ENCODE measurements around the gene PEX5L.
A peak's percentile ranks its signal among the peaks of the same experiment; 100 is the strongest.
"Not testable (repeated sequence)": the region's sequence is repeated elsewhere in the genome, so short reads cannot be mapped to it uniquely, and the experiment has no call there.

PEX5L gene

GRCh38 chr3:179828738-179829137 lies 208.0 kb downstream of the PEX5L start:
- no peak for DNase-seq

DNA sequence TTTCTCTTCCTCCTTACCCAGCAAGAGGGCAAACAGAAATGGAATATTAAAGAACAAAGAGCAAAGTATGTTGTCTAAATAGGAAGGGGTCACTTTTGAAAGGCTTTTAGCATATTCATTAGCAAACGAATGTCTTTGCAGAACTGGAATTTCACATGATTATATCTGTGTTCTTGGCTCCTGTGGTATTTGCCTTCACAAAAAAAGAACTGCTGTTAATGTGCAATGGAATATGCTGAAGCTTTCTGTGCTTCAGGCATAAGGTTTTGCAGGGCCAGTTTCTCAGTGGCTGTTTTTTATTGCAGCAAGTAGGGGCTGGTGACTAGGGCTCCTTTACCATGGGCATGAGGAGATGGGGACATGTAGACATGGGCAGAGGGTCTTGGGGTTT lies 210.5 kb downstream of the PEX5L start:
- no peak for DNase-seq

- DNase-seq, result no peak
These were observed 211.1 kb downstream of the PEX5L start for GRCh38 chr3:179825527-179826246.

- no peak for DNase-seq
These were observed 214.4 kb downstream of the PEX5L start for GRCh38 chr3:179822296-179822695.

DNA sequence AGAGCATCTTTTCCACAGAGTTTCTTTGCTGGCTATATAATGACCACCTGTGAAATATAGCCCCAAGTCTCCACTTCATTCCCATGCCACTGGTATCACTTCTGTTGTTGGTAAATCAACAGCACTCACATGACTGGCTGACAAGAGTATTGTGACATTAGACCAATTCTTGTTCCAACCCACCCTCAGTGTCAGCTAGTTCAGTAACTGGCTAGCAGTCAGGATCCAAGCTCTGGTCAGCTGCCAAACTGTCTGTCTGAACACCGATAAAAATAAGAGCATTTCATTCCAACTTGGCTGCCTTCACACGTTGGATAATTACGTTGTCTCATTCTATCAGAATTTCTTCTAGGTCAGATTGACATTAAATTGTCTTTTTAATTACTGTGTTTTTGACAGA lies 217.4 kb downstream of the PEX5L start:
- DNase-seq, result no peak

DNA sequence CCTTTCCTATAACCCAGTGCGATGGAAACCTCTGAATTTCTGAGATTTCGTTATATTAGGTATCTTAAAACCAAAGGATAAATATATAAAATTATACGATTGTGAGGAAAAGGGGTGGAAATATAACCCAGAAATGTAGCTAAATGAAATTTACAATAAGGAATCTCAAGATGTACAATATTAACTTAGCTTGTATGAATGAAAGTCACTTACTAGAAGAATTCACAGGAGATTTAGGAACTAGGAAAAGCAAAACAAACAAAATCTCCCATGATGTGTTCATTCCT lies 224.7 kb downstream of the PEX5L start:
- DNase-seq, result no peak

- peak; percentile 88 for DNase-seq
These were observed 225.2 kb downstream of the PEX5L start for GRCh38 chr3:179811321-179812095.

DNA sequence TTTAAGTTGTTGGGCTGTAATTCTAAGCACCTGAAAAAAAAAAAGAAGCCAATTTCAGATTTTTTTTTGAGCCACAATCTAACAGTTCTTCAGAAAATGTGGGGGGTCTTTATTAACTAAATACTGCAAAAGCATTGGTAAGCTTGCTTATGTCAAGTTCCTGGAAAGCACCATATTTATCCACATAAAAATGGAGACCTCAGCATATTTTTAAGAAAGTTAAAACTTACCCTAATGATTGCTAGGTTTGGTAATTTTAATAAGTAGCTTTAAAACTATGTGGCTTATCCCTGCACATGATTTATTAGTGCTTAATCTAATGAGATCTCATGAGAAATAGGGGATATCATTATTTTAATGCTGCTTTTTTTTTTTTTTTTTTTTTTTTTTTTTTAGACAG lies 227.1 kb downstream of the PEX5L start:
- DNase-seq, result no peak

GRCh38 chr3:179807588-179807987 lies 229.1 kb downstream of the PEX5L start:
- DNase-seq, result no peak

DNA sequence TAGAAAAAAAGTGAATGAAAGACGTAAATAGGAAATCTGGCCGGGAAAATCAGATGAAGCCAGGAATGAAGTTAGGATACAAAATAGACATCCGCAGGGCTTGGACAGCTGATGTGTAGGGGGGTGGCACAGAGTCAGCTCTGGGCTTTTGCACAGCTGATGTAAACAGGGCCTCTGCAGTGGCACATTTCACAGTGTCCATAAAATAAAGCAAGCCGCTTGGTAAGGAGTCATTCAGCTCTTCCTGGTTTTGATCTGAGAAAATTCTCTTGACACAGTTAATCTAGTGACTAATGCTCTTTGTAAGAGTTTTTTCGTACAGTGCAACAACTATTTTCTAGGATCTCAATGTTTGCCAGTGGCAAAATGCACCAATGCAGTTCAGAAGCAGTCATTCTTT lies 230.6 kb downstream of the PEX5L start:
- peak; percentile 65 for DNase-seq

DNA sequence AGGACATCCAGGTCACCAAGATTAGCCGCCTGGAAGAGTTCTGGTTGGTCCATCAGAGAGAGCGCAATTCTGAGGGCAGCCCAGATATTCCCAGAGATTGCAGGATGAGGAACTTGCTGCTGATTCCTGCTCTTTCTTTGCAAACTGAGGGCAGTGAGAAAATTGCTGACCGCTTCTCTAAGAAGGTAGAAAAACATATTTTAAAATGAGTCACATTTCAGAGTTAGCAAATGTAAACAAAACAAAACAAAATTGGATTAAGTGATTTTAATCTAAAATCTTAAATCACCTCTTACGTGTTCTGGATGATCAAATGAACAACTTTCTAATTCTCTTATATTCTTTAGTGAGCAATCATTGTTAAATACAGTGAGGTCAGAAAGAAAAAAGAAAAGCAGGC lies 234.9 kb downstream of the PEX5L start:
- peak; percentile 45 for DNase-seq

DNA sequence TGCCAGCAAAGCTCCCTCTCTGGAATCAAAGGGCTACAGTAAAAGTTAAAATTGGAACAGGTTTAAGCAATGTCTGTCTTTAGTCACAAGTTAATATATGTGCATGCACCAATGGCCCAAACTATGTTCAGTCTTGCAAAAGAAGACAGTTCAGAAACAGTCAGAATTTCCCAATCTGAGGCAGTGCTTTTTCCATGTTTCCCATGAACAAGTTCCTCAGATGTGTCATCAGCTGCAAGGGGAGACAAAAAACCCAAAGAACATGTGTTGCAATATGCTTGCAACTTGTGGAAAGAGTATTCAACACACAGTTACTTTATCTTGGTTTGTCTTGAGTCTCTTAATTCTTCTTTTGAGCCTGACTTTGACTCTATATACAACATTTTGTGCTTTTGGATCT lies 235.5 kb downstream of the PEX5L start:
- peak; percentile 95 for DNase-seq

DNA sequence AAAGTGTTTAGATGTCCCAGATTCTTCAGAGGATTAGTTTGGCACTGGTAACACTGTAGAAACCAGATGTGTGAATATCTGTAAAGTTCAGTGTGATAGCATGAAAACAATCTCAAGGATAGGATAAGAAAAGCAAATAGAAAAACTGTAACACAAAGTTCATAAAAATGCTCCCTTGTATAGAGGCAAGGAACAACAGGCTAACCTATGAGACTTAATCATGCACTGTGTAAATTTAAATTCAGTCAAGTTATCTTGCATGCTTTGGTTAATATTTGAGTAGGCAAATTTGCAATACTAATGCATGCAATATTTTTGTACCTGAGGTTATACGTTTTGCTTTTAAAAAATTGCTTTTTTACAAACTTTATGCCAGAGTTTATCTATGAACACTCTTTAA lies 239.5 kb downstream of the PEX5L start:
- no peak for DNase-seq

- no peak for DNase-seq
These were observed 240.3 kb downstream of the PEX5L start for GRCh38 chr3:179796421-179796820.

DNA sequence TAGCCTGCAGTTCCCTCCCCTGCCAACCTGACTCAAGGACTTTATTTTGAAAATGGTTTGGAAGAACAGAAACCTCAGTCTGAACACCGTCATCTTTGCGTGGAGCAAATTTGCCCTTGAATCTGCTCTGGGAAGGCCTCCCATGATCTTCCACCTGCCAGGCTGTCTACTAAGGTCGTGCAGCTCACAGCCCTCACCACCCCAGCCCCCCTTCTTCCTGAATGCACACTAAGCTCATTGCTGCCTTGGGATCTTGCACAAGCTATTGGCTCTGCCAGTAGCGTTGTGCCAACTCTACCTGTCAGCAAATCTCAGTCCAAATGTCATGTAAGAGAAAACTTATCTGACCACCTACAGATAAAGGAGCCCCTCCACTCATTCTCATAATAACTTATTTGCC lies 242.4 kb downstream of the PEX5L start:
- no peak for DNase-seq

DNA sequence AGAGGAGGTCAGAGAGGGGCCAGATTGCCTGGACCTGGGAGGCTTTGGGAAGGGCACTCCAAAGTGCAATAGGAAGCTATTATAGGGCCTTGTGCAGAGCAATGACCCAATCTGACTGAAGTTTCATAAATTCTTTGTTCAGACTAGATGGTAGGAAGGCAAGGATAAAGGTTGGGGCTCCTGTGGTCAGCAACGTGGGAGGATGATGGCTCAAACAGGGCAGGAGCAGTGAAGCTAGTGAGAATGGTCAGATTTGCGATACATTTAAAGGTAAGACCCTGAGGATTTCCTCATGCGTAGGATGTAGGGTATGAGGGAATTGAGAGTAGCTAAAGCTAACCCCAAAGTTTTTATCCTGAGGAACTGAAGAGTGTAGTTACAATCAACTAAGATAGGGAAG lies 244.9 kb downstream of the PEX5L start:
- no peak for DNase-seq

GRCh38 chr3:179788996-179789395 lies 247.7 kb downstream of the PEX5L start:
- DNase-seq, result no peak

GRCh38 chr3:179782841-179783240 lies 253.9 kb downstream of the PEX5L start:
- DNase-seq, result not testable (repeated sequence)

- DNase-seq, result no peak
These were observed 261.2 kb downstream of the PEX5L start for GRCh38 chr3:179775416-179776122.

- DNase-seq, result no peak
These were observed 264.4 kb downstream of the PEX5L start for GRCh38 chr3:179772297-179772696.

DNA sequence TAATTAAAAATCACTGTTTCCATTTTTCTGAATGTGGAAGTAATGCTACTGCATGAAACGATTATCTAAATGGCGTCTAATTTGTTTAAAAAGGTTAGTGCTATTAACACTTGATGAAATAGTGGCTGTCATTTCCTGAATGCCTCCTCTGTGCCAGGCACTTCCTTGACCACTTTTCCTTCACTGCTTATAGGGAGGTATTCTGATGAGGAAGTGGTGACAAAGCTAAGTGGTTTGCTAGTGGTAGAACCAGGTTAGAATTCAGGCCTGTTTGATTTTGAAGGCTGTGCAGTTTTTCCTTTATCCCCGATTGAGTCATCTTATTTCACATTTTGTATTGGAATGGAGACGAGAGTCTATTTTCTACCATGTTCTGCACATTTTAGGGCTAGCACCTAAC lies 264.9 kb downstream of the PEX5L start:
- no peak for DNase-seq

DNA sequence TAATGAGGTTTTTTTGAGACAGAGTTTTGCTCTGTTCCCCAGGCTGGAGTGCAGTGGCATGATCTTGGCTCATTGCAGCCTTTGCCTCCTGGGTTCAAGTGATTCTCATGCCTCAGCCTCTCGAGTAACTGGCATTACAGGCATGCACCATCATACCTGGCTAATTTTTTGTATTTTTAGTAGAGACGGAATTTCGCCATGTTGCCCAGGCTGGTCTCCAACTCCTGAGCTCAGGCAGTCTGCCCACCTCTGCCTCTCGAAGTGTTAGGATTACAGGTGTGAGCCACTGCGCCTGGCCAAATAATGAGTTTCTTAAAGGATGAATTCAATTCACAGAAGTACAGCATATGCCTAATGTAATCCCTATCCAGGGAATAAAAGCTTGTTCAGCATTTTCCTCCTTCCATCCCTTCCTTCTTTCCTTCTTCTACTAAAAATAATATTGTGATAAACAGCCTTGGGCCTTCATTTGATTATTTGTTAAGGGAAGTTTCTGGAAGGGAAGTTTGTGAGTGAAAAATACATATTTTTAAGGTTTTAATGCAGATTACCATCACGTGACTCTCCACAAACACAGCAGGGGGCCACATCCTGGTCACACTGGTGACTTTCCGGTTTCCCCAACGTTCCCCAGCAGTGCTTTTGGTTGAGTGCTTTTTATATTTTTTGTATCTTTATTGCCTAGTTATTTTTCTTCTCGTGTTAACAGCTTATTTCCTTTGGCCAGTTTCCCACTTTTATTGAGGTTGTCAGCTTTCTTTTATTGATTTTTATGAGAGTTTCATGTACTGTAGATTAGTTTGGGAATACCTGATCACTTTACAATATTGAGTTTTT lies 267.1 kb downstream of the PEX5L start:
- DNase-seq, result no peak

DNA sequence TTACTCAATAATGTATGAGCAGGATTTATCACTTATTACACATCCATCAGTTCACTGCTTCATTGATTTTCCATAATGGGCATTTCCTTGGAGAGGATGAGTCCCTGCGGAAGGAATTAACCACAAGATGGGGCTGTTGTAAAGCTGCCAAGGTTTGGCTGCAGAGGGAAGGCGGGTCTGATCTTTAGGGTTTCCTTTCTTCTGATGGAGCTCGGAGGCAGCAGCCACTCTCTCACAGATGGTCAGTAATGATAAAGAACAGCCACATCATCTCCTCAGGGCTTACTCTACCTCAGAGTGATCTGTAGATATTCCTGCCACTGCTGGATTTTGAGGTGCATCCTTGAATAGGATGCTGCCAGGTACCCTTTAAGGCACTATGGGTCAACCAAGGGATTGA lies 268.7 kb downstream of the PEX5L start:
- DNase-seq, result peak; percentile 61
